Testis (tissue), 2 donors: ENCODE measurements around the gene PDGFB.

Experiments
- CTCF ChIP-seq, 3 experiments: fragments of 450-650 bp in 2 of 3; fragments of 200-600 bp in 1 of 3; sonication (generic) in 1 of 3; IDR thresholded peaks; one replicate each; pipeline ENCODE4 v1.5.1; 2016 to 2019; ENCODE audit warnings: antibody characterized with exemption in 3 of 3, mild to moderate bottlenecking in 2 of 3, moderate library complexity in 1 of 3
- POLR2A ChIP-seq: fragments of 450-650 bp; IDR thresholded peaks from one replicate; pipeline ENCODE4 v1.6.1; 2017; ENCODE audit warnings: antibody characterized with exemption, mild to moderate bottlenecking, moderate library complexity

- TF ChIP-seq CTCF (IDR thresholded peaks at IDR 0.05) (no peak), POLR2A (no peak)
Measured at GRCh38 chr22:39194098-39194497, 50.7 kb downstream of the PDGFB start.
